Measurements from ENCODE around the gene PANX3.

PANX3 gene

GRCh38 chr11:124618863-124619262 is 7.6 kb downstream of the PANX3 start:
- no peak for DNase-seq (ENCODE audit: low read depth in 2 of 2)

DNA sequence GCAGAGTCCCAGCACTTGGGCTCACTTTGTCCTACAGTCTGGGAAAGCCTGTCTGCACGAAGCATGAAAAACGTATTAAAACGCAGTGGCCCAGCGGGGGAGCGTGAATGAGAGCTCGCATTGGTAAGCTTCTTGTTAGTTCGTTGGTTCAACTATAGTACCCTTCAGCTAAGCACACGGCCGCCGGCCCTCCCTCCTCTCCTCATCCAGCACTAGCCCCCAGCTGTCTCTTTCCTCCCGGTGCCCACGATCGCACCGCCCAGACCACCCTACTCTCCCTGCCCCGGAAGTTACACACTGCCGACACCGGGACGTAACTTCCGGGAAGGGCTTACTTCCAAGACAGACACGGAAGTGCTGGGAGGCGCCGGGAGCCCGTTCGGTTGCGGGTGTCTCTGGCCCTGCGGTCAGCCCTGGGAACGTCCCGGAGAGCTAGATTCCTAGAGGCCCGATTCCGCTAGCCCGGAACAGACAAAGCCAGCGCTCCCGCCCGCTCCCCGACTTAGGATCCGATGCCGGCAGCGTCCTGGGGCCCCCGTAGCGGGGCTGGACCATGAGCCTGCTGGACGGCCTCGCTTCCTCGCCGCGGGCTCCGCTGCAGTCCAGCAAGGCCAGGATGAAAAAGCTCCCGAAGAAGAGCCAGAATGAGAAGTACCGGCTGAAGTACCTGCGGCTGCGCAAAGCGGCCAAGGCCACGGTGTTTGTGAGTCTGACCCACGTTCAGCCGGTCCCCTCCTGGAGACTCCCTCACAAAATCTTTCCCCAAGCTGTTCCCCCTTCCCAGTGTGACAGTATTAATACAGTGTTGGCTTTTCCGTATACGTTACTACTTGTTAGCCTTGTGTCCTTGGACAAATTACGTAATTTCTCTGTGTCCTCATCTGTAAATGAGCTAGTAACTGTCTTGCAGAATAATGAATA is 11.6 kb downstream of the PANX3 start, which contains the start of gene TBRG1:
TSS of gene TBRG1 (plus strand) at position 334 of the 921 bp plus-strand sequence. CDS start at position 554, 220 bp downstream.
- peak; percentile 65 to 72 for DNase-seq (ENCODE audit: low read depth in 2 of 2)

DNA sequence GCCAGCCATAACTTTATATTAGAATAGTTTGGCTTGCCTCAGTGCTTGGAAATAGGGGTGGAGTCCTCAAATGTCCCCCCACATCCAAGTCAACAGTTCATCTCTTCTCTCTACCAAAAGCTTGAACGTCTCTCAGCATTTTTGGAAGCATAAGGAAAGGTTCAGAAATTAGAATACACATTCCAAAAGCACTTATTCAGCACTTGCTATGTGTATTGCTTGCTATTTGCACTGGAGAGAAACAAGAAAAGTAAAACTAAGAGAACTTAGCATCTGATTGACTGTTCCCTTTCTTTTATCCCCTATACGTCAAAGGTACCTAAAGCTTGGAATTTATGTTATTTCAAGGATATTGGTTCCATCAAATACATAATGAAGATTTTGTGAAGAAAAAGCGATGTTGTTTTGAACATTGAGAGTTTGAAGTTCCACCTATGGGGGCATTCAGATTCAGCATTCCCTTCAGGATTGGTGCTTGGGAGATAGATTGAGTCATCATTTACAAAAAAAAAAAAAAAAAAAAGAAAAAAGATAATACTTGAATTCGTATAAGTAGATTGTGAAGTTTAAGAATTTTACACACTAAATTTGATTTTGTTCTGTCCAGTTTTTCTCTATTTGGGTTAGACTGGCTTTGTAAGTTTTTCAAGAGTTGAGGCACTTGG is 12.8 kb downstream of the PANX3 start:
- DNase-seq (ENCODE audit: low read depth in 2 of 2) = no peak

GRCh38 chr11:124625504-124626168 is 14.4 kb downstream of the PANX3 start:
- no peak for DNase-seq (ENCODE audit: low read depth in 2 of 2)

- no peak for DNase-seq (ENCODE audit: low read depth in 2 of 2)
Observed at GRCh38 chr11:124627546-124627945, 16.3 kb downstream of the PANX3 start.

DNA sequence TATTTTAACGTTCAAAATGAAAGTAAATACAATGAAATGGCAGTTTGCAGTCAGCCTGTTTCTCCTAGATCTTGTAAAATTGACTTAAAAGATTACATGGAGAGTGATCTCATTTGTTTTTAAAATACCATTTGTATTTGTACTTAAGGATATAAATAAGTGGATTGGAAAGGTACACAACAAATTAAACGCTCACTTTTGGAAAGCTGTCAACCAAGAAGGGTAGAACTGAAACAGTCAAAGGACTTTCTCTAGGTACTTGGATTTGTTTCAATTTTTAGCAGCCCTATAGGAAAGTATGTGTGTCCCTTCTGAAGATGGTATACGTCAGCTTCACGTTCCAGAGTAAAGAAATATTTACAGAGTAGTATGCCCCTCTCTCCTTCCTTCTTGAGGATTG is 18.7 kb downstream of the PANX3 start:
- DNase-seq (ENCODE audit: low read depth in 2 of 2) = no peak

GRCh38 chr11:124633355-124633754 is 22.1 kb downstream of the PANX3 start:
- no peak for DNase-seq (ENCODE audit: low read depth in 2 of 2)

DNA sequence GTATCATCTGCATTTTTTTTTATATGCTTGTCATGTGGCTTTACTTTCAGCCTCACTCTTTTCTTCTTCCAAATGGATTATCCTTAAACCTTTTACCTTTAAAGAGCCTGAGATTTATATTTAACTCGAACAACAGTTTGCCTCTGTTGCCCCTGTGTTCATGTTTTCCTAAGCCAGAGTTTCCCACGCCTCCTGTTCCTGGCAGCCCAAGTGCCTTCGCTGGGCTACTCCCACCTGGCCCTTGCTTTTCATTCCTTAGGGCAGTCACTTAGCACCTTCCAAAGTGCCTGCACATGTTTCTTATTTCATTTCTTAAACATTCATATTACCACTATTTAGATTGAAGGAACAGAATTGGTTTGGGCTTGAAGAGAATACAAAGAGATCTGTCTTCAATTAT is 24.7 kb downstream of the PANX3 start:
- no peak for DNase-seq (ENCODE audit: low read depth in 2 of 2)

GRCh38 chr11:124638500-124638899 is 27.3 kb downstream of the PANX3 start:
- no peak for DNase-seq (ENCODE audit: low read depth in 2 of 2)

DNA sequence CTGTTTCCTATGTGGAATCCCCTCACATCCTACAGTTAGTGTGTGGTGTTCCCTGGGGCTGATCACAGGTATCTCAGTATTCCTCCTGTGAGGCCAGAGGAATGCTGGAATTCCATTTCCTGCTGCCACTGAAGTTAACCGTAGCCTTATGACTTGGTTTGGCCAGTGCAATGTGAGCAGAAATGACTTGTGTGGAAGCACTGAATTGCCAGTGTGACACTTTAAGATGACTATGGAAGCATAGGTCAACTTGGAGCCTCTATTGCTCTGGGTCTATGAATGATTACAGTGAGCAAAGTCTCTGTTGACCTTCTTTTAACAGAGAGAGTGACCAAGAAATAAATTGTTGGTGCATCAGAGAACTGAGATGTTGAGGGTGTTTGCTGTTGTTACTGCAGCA is 28.0 kb downstream of the PANX3 start:
- no peak for DNase-seq (ENCODE audit: low read depth in 2 of 2)

- DNase-seq (ENCODE audit: low read depth in 2 of 2) = no peak
Observed at GRCh38 chr11:124640666-124641065, 29.4 kb downstream of the PANX3 start.

- no peak for DNase-seq (ENCODE audit: low read depth in 2 of 2)
Observed at GRCh38 chr11:124642628-124643027, 31.4 kb downstream of the PANX3 start.

DNA sequence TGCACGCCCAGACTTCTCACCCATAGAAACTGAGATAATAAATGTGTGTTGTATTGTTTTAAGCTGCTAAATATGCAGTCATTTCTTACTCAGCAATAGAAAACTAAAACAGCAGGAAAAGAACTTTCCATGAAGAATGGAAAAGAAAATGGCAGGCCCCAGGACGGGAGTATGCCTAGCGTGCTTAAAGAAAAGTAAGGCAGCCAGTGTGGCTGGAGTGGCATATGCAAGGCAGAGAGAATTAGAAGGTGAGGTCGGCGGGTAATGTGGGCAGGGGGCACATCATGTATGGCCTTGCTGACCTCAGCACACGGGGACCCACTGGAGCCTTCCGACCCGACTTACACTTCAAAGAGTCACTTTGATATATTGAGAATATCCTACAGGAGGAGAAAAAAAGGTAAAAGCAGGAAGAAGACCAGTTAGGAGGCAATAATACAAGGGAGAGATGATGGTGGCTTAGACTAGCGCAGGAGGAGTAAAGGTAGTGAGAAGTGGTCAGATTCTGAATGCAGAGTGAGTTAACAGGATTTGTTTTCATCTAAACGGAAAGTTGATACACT is 31.9 kb downstream of the PANX3 start:
- no peak for DNase-seq (ENCODE audit: low read depth in 2 of 2)

DNA sequence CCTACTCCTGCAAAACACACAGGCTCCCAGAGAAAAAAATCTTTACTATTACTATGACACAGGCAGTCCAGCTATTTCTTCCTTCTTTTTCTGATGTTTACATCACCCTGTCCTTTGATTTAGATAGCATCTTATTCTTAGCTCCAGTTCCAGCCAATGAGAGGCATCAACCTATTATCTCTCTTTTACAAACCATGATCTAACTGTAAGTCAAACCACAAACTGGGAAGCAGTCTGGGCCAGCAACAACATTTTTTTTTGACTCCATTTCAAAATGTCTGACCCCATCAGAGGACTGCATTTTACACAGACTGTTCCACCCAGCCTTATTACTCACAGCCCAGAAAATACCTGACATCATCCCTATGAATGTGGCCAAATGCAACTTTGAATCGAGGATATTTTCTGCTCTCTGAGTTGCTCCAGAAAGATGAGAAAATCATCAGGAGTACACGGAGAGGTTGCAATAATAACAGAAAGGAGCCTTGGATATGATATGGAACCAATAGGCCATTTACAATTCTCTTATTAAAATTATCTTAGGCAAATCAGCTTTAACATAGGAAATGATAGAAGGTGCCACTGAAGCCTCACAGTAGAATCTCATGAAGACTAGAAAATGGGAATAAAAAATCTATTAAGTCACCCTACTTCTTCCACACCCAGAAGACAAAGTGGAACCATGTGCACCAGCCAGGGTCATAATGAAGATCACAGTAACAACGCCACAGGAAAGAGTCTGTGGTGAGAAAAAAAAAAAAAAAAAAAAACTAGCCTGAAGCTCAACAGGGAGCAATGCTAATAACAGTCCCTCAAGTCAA is 32.6 kb downstream of the PANX3 start:
- no peak for DNase-seq (ENCODE audit: low read depth in 2 of 2)

- no peak for DNase-seq (ENCODE audit: low read depth in 2 of 2)
Observed at GRCh38 chr11:124644426-124645280, 33.4 kb downstream of the PANX3 start.

DNA sequence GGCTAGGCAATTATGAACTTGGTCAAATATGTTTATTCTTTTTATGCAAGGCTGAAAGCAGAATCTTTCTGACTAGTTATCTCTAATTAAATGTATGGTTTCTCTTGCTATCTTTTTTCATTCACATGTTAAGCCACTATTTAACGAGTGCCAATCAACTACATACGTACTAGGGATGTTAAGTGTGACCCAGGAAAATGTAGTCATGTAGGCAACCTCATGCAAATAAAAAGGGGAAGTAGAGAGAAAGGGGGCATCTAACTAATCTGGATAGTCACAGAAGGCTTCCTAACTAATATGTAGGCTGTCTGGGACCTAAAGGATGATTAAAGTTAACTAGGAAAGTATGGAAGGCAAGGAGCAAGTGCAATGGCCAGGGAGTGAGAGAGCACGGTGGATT is 34.9 kb downstream of the PANX3 start:
- no peak for DNase-seq (ENCODE audit: low read depth in 2 of 2)

DNA sequence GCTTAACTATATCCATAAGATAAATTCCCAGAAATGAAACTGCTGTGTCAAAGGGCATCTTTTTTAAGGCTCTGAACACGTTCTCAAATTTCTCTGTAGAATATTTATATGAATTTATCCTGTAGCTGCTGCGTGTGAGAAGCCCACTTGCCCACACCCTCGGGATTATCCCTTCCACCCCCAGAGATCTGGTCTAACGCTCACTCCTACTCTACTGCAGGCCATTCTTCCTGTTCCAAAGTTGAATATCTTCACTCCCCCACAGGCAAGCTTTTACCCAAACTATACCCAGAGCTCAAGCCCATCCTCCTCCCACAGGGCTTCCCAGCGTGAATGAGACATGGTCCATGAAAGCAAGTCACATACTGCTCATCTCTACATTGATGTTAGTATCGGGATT is 37.4 kb downstream of the PANX3 start:
- no peak for DNase-seq (ENCODE audit: low read depth in 2 of 2)

DNA sequence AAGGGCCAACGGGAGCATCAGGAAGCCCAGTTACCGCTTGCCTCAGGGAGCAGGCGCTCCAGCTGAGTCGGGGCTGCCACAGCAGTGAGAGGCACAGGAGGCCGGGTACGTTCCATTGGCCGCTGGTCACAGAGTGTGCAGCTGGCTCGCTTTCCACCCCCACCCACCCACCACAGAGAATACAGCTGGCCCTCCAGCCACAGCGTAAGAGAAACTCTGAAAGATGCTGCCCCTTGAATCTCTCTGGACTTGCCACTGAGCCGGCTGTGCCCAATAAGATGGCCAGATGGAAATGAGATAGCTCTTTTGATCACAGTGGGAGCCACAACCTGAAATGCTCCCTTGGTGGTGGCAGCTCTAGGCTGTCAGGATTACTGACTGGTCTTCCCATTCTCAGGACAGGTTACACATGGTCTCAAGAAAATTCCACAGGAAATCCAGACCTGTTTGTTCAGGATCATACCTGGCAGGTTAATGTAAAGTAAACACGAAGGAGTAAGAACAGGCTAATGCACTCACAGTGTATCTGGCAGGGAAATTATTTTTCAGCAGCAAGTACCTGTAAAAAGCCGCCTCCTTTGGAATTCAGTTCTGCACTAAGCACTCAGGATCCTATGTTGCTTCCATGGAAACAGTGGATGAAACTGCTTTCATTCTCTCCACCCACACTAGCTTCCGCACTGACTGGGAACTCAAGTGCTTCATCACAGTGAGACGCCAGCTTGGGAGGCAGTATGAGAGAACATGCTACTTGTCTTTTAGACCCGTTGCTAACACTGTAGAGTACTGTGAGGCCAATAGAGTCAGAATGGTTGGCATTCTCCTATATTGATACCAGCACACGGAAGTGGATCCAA is 45.8 kb downstream of the PANX3 start:
- no peak for DNase-seq (ENCODE audit: low read depth in 2 of 2)

DNA sequence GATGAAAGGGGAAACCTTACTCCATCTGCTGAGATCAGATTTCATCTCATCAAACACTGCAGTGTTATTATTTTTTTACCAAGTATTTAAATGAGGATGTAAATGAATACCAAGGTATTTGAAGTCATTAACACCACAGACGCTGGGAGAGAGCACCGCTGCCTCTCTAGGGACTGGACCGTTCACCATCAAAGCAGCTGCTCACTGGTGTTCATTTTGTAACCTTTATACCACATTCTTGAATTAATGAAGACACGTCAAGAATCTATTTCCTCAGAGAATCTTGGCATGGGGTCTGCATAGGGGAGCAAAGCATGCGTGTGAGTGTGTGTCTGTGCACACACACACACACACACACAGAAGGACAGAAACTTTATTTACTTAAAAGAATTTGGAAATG is 46.7 kb downstream of the PANX3 start:
- DNase-seq (ENCODE audit: low read depth in 2 of 2) = no peak
